Cardiac septum (tissue), 1 donor: ENCODE results near the gene KREMEN1. TPM values are rescaled to one million over a fixed set of nuclear protein-coding genes. Genes with fewer than 3 reads are reported as not detected.
"Not testable (repeated sequence)": the region's sequence is repeated elsewhere in the genome, so short reads cannot be mapped to it uniquely, and the experiment has no call there.

ENCODE experiments used
- DNase-seq: peaks from one replicate; pipeline ENCODE4 v3.0.0-alpha.2; 2020; ENCODE audit warnings: low spot score
- intact Hi-C: fragments of 100-400 bp; cut with DNase I; formaldehyde crosslinking; loops from one replicate; pipeline ENCODE4 v1.14.0; 2022
- total RNA-seq: library from RNA; stranded (reverse); fragmentation: NEBNext Ultra II Directional; extraction: Animal tissue kit (Norgen Biotek cat#: 25700); gene quantifications from one replicate; pipeline ENCODE4 v1.2.1, GENCODE V29; 2021
- donor health status: DM: no; HTN: no; CAD: no.

Gene KREMEN1
- total RNA-seq, 1 donor from 2014 or later = 52.1 TPM

DNA sequence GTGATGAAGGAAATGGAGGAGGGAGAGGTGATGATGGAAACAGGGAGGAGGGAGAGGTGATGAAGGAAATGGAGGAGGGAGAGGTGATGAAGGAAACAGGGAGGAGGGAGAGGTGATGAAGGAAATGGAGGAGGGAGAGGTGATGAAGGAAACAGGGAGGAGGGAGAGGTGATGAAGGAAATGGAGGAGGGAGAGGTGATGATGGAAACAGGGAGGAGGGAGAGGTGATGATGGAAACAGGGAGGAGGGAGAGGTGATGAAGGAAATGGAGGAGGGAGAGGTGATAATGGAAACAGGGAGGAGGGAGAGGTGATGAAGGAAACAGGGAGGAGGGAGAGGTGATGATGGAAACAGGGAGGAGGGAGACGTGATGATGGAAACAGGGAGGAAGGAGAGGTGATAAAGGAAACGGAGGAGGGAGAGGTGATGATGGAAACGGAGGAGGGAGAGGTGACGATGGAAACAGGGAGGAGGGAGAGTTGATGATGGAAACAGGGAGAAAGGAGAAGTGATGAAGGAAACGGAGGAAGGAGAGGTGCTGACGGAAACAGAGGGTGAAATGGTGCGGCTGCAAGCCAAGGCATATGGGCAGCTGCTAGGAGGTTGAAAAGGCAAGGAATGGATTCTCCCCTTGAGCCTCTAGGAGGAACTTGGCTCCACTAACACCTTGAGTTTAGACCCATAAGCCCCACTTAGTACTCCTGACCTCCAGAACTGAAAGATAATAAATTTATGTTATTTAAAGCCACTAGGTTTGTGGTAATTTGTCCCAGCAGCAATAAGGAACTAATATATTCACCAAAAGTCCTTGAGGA is 47.5 kb downstream of the KREMEN1 start:
- DNase-seq, intact Hi-C loops: not testable (repeated sequence)

- no peak for DNase-seq
- intact Hi-C loops = no loop called here
Observed at GRCh38 chr22:29121124-29121523, 48.3 kb downstream of the KREMEN1 start.

DNA sequence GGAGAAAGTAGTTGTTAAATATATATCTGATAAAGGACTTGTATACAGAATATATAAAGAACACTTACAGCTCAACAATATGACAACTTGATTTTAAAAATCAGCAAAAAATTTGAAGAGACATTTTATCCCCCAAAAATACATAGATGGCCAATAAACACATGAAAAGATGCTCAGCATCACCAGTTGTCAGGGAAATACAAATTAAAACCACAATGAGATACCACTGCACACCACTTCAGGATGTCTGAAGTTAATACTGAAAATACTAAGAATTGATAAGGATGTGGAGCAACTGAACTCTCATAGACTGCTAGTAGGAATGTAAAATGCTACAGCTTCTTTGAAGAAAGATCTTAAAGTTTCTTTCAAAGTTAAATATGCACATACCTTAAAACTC is 49.2 kb downstream of the KREMEN1 start:
- intact Hi-C loops = no loop called here
- no peak for DNase-seq

- intact Hi-C loops = no loop called here
- no peak for DNase-seq
Observed at GRCh38 chr22:29124777-29125442, 52.1 kb downstream of the KREMEN1 start.

DNA sequence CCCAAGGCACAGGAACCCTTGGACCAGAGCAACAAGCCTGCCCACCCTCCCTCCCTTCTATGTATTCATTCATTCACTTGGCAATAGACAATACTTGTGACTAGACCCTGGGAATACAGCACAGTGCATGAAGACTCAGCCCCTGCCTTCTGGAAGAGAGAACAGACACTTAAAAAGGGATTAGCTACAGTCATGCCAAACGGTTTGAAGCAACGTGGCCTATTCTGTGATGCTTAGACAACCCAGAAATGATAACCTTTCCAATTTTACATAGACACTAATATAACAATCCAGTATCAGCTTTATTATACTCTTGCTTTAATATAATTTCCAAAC is 52.6 kb downstream of the KREMEN1 start:
- intact Hi-C loops = no loop called here
- no peak for DNase-seq

- intact Hi-C loops = no loop called here
- DNase-seq = no peak
Observed at GRCh38 chr22:29125844-29126243, 53.0 kb downstream of the KREMEN1 start.

DNA sequence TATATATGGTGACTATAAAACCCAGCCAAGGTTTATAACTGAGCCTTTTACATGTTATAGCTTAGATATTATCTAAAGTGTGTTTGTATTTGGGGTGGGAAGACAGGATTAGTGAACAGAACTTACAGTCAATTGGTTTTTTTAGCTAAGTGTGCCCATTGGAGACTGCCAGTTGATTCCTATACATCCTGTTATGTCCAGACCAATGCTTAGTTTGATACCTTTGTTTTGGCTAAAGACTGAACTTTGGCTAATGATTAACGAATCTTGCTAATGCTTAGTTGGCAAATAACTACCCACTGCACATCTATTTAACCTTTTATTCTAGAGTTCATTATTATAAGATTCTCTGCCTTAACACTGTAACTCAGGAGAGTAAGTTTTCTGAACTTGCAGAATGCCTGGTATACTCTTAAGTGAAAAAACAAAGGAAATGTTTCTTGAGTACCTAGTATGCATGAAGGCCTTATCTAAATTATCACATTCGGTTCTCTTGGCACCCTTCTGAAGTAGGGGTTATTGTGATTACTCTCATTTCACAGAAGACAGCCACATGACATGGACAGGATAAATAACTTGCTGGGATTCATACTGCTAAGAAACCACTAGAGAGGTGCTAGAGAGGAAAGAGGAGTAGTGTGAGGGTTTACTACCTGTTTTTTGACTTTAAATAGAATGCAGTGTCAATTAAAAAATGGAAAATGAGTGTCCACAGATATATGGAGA is 54.0 kb downstream of the KREMEN1 start:
- DNase-seq = no peak
- intact Hi-C loops = no loop called here

DNA sequence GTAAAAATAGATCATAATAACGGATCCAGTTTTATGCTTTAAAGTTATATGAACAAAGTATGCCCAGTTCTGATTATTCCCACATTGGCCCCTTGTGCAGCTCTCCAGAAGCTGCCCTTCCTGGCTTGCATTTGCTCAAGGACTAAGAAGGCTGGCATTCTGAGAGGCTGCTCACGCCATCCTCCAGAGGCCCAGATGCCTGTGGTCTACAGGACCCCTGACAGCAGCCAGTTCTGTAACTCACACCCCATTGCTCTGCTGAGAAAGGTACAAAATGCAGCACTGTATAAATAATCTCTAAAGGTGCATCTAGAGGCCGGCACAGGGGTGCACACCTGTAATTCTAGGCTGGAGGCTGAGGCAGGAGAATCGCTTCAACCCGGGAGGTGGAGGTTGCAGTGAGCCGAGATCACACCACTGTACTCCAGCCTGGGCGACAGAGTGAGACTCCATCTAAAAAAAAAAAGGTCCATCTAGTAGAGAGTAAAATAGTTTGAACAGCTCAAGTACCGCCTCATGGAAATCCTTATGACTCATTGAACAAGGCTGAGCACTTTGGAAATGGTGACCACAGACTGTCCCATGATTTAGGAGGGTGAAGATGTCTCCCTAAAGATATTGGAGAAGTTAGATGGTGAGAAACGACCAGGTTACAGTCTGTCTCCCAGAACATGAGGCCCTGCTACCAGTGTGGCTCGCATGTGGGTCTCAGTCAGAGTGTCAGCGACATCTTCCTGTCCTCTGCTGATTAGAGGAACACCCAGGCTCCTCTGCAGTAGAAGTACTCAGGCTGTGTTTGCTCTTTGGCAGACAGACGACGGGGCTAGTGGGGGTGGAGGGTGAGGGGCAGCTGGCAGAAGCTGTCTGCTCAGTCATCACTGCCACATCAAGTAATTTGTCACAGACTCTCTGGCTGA is 56.3 kb downstream of the KREMEN1 start:
- DNase-seq = no peak
- intact Hi-C loops = no loop called here

DNA sequence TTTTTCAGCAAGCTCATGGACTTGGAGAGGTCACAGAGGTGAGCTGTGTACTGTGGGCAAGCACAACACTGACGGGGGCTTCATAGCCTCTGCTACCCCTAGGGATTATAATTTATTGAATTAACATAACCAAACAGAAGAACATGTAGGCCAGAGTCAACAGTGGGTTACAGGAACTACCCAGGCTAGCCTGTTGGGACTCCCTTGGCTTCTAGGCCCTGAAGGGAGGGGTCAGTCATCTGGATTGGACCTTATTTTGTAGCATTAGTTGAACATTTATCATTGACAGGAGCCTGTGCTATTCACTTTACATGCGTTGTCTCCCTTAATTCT is 56.9 kb downstream of the KREMEN1 start:
- intact Hi-C loops = no loop called here
- no peak for DNase-seq

GRCh38 chr22:29130476-29130875 is 57.6 kb downstream of the KREMEN1 start:
- DNase-seq = no peak
- intact Hi-C loops = no loop called here

DNA sequence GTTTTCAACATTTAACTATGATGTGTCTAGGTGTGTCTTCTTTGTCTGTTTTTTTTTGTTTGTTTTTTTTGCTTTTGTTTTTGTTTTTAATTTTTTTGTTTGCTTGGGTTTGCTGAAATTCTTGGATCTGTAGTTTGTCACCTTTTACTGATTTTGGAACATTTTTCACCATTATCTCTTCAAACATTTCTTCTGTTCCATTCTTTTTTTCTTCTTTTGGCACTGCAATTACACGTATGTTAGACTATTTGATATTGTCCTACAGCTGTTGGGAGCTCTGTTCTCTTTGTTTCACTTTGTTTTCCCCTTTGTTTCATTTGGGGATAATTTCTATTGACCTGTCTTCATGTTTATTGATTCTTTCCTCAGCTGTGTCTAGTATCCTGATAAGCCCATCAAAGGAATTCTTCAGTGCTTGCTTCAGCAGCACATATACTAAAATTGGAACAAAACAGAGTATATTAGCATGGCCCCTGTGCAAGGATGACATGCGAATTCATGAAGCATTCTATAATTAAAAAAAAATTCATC is 60.8 kb downstream of the KREMEN1 start:
- intact Hi-C loops = no loop called here

DNA sequence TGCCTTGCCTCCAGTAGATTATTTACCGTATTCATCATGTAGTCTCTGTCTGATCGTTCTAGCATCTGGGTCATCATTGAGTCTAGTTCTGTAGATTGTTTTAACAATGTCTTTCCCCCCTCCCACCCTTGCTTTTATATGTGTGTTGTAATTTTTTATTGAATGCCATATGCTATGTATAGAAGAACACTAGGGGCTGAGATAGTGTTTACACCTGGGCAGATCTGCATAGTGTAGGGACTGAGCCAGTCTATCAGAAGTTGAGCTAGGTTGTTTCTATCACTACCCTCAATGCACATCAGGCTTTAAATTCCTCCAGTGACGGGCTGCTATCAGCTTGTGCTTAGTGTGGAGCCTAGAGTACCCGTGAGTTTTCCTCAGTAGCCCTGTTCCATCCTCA is 61.6 kb downstream of the KREMEN1 start:
- DNase-seq = no peak
- intact Hi-C loops = no loop called here

More for the DNA sequence above, 60.8 kb downstream of the KREMEN1 start:
- no peak for DNase-seq

GRCh38 chr22:29136782-29137700 is 64.2 kb downstream of the KREMEN1 start:
- intact Hi-C loops = no loop called here
- no peak for DNase-seq

DNA sequence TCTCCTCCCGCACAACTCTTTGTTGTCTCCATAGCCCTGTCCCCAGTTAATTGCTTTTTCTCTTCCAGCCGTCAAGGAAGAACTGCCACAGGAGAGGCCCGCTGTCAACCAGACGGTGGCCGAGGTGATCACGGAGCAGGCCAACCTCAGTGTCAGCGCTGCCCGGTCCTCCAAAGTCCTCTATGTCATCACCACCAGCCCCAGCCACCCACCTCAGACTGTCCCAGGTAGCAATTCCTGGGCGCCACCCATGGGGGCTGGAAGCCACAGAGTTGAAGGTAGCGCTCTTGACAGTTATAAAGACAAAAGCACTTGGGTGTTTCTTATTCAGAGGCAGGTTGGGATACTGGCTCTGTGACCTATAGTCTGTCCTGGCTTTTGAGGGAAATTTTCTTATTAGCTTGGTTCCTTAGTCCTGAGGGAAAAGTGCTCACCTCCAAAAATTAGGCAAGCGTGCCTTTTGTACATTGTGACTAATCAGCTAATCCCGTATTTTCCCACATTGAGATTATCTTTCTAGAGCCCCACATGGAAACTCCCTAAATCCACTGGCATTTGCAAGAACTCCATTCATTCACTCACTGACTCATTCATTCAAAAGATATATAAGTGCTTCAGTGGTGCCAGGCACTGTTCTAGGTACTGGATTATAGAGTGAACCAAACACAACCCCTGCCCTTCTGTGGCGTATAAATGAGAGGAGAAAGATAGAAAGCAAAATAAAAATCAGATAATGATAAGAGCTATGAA is 65.9 kb downstream of the KREMEN1 start:
- DNase-seq = no peak
- intact Hi-C loops = no loop called here

DNA sequence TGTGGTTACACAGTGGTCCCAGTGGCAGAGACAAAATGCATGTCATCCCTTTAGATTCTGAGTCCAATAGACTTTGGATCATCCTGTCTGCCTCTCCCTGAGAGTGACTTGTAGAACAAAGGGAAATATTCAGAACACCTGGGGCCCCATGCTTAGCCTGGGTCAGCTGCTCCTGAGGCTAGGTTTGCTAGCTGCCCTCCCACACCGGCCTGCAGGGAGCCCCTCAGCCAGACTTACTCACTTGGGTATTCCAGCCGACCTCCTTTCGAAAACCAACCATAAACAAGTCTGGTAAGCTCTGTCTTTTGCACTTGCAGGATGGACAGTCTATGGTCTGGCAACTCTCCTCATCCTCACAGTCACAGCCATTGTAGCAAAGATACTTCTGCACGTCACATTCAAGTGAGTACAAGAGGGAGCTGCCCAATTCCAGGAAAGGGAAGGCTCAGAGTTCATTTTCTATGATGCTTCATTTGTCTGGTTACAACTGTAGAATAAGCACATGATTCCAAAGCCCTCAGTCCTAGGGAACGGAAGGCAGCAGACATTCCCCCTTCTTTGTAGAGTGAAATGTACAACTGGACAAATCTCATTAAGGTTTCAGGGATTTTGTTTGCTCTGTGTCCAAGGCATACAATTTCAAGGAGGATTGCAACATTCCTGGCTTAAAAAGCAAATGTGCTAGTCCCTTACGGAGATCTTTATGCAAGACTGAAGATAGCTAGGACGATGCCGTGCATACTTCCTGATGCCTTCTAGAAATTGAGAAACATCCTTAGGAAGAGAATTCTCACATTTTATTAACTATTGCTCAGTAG is 67.3 kb downstream of the KREMEN1 start:
- intact Hi-C loops = no loop called here
- no peak for DNase-seq

DNA sequence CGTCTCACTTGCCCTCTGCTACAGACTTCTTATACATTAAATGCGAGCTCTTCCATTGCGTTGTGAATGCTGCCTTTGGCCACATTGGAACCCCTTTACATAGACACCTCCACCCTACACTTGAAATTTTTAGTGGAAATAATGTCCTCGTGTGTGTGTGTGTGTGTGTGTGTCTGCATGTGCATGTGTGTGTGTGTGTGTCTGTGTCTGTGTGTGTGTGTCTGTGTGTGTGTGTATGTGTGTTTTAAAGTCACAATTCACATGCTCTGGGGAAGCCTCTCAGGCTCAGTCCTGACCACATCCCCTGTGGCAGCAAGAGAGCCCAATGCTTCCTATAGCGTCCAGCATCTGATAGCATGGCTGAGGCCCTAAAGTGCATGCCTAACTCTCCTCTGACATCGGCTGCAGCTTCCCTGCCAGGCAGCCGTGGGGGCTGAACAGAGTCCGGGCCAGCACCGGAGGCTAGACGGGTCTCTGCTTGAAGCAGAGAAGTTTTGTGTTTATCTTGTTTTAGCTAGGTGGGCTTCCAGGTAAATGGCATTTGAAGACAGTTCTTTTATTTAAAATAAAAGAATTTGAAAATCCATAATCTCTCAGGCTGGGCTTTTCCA is 68.3 kb downstream of the KREMEN1 start:
- peak; percentile 53 for DNase-seq
- intact Hi-C loops = no loop called here

GRCh38 chr22:29142116-29142515 is 69.3 kb downstream of the KREMEN1 start:
- intact Hi-C loops = no loop called here

More at GRCh38 chr22:29142116-29142515, 69.3 kb downstream of the KREMEN1 start:
- peak; percentile 27 for DNase-seq
